SK-N-SH (cell line): ENCODE data around the gene RAB3IP.
A peak's percentile ranks its signal among the peaks of the same experiment; 100 is the strongest.

Experiments
- TF ChIP-seq, protein P1 (sequence below): IDR thresholded peaks from 2 replicates; pipeline ENCODE4 v1.4.0; 2012; ENCODE audit warnings: low read depth
- TF ChIP-seq, protein P2 (sequence below): fragments of 200-600 bp; sonication (generic); IDR thresholded peaks from 2 replicates; pipeline ENCODE4 v1.6.1; 2017; ENCODE audit warnings: antibody characterized with exemption, mild to moderate bottlenecking, moderate library complexity

DNA sequence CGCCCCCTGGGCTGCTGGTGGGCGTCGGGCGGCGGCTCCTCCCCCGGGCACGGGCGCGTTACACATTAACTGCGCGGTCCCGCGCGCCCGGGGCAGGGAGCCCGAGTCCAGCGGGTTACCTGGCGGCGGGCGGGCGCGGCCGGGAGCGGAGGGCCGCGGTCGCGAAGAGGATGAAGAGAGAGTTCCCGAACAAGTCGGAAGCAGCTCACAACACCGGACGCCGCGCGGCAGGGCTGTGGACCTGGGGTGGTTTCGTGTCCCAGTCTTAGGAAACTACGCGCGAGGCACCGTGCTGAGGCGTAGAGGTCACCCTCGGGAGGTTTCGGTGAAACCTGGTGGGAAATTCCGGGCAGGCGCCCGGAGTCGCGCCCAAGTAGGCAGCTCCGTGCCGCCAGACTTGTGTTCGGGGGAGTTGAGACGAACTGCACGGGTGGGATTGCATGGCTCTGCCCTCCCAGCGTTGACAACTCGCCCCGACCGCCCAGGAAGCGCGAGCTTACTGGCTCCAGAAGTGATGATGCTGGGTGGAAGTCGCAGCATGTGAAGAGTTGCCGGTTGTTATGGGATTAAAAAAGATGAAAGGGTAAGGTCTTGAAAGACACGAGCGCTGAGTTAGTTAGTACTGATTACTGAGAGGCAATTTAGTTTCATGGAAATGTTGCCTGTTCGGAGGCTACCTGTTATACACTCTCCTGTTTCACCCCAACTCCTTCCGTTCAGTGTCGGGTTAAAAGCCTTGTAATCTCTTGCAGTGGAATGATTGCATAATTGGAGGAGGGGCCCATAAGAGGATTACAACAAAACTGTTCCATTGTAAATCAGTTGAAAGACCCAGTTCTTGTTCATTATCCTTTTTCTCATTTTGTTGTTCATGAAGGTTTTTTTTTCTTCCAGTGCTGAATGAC lies 879 bp downstream of the RAB3IP start:
- TF ChIP-seq, protein P1, sequence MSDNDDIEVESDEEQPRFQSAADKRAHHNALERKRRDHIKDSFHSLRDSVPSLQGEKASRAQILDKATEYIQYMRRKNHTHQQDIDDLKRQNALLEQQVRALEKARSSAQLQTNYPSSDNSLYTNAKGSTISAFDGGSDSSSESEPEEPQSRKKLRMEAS, result 0 out of 2 replicates have a peak, but pooled peaks have one; percentile 24
- TF ChIP-seq, protein P2, sequence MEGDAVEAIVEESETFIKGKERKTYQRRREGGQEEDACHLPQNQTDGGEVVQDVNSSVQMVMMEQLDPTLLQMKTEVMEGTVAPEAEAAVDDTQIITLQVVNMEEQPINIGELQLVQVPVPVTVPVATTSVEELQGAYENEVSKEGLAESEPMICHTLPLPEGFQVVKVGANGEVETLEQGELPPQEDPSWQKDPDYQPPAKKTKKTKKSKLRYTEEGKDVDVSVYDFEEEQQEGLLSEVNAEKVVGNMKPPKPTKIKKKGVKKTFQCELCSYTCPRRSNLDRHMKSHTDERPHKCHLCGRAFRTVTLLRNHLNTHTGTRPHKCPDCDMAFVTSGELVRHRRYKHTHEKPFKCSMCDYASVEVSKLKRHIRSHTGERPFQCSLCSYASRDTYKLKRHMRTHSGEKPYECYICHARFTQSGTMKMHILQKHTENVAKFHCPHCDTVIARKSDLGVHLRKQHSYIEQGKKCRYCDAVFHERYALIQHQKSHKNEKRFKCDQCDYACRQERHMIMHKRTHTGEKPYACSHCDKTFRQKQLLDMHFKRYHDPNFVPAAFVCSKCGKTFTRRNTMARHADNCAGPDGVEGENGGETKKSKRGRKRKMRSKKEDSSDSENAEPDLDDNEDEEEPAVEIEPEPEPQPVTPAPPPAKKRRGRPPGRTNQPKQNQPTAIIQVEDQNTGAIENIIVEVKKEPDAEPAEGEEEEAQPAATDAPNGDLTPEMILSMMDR, result no peak
